SHP77 treated with DMSO at 0.1 percent for 48 hours (cell line): ENCODE measurements around the gene CADM3.

ENCODE experiments used
- DNase-seq: peaks from one replicate; lab custom pipeline; 2025; lab: John Stamatoyannopoulos, UW

The CADM3 gene, protein sequence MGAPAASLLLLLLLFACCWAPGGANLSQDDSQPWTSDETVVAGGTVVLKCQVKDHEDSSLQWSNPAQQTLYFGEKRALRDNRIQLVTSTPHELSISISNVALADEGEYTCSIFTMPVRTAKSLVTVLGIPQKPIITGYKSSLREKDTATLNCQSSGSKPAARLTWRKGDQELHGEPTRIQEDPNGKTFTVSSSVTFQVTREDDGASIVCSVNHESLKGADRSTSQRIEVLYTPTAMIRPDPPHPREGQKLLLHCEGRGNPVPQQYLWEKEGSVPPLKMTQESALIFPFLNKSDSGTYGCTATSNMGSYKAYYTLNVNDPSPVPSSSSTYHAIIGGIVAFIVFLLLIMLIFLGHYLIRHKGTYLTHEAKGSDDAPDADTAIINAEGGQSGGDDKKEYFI

DNA sequence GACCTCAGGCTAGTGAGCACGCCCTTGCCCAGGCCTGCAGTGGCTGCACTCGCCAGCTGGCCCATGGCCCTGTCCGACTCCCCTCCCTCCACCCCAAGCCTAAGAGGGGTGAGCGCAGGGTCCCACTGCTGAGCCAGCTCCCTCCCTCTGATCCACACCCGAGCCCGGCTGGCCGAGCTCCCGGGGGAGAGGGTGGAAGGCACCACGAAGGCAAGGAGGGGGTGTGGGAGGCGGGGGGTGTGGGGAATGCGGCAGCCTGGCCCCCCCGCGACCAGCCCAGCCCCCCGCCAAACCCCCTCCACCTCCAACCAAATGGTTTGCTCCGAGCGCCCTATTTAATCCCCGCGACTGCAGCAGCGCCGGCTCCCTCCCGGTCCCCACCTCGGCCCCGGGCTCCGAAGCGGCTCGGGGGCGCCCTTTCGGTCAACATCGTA is at the start of gene CADM3:
Gene CADM3 (plus strand): TSS at position 362 of the 434 bp plus-strand sequence. CDS start 151 bp downstream, outside the sequence.
- DNase-seq: no peak

DNA sequence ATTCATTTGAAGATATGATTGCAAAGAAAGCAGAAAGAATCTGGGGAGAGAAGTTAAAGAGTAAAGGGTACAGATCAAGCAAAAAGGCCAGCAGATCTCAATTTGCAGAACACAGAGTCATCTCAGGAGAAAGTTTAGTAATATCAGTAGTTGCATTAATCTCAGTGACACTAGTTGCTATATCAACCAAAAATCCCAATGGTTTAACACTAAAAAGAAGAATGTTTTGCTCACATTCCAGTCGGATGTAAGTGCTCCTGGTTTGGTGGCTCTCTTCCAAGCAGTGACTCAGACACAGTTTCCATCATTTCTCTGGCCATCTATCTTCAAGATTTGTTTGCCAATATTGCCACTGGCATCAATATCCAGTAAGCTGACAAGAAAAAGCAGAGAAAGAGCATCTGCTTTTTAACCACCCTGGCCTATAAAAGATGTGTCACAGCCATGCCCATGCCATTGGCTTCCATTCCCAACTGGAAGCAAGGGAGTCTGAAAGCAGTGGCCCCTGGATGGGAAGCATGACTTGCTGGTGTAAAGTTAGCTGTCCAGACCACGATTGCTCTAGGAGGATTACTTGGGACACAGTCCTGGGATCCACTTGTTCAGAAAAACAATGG is 49.3 kb upstream of the CADM3 start:
- no peak for DNase-seq

DNA sequence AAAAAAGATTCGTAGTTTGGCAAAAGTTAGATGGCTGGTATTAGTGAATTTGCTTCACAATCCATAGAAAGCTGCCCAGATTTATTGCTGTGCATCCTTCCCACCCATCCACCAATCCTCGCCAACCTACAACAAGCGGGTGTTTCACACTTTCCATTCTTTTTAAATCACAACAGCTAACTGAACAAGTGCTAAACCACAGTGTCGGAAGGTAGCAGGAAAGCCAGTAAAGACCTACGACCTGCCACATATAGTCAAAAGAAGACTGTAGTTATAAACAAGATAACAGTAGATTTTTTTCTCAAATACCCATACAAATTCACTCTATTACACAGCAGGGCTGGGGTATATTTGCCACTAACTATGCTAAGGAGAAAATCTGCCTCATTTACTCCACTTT is 47.8 kb upstream of the CADM3 start:
- DNase-seq: no peak

DNA sequence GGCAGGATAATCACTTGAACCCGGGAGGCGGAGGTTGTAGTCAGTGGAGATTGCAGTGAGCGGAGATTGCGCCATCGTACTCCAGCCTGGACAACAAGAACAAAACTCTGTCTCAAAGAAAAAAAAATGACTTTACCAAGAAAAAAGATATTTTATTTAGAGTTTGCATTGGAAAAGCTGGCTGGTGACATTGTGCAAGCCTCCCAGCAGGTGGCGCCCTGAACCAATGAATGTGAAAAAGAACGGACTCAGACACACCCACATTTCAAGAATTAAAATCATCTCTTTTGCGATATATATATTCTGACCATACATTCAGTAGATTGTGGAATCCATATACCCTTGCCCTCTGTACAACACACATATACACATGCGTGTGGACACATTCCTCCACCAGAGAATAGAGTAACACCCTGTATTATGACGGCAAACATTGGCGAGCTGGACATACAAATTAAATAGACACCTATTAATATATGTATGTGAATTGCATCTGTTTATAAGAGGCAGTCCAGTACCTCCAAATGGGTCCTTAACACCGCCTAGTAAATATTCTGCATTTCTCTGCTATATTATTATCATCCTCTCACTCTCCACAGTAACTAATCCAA is 39.0 kb upstream of the CADM3 start:
- no peak for DNase-seq

DNA sequence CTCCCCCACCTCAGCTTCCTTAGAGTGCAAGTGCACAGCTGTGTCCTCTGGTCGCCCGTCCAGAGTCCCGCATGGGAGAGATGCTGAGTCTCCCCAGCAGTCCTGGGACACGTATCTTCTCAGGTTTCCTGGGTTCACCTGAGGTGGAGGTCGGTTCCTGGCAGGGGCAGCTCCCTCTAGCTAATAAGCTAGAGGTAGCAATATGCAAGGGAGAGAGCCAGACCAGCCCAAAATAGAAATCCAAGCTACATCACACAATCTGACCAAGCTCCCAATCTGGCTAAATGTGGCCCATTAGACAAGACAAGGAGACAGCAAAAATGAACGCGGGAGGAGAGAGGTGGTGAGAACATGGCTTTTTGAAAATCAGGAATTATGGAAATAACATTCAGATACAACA is 30.9 kb upstream of the CADM3 start:
- no peak for DNase-seq

DNA sequence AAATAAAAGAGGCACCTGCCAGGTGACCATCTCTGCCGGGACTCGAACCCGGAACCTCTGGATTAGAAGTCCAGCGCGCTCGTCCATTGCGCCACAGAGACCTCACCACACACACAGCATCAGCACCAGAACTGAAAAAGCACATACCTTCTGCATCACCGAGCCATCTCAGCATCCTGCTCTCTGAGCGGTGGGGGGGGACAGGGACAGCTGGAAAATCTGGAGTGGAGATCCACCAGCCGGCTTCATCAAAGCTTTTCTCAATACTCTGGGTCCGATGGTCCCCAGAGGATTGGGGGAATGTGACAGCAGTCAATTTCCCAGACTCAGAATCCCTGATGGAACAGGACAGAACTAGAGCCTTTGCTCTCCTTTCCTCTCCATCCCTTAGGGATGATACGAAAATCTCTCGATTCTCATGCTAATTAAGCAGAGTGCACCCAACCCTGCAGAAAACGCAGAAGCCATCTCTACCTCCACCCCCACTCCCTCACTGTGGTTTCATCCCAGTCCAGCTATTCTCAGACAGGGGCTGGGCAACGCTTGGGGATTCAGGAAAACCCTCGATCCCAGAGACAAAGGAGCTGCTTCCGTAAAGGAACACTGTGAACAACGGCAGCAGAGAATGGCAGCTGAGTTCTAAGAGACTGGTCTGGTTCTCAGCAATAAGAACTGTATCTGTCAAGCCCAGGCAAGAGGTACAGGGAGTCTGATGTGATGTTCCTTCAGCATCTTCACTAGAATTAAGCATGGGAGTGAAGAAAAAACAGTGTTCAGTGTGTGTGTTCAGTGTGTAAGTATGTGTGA is 29.6 kb upstream of the CADM3 start:
- DNase-seq: no peak

DNA sequence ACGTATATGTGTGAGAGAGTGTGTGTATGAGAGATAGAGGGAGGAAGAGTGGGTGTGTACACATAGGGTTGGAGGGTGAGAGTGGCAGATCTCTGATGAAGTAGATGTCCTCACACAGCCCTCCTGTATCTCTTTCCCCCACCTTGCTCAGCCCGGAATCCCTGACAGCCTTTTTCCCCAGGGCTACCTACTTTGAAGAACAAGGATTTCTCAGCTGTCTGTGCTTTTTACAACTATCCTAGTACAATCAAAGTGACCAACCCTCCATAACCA is 29.1 kb upstream of the CADM3 start:
- no peak for DNase-seq

DNA sequence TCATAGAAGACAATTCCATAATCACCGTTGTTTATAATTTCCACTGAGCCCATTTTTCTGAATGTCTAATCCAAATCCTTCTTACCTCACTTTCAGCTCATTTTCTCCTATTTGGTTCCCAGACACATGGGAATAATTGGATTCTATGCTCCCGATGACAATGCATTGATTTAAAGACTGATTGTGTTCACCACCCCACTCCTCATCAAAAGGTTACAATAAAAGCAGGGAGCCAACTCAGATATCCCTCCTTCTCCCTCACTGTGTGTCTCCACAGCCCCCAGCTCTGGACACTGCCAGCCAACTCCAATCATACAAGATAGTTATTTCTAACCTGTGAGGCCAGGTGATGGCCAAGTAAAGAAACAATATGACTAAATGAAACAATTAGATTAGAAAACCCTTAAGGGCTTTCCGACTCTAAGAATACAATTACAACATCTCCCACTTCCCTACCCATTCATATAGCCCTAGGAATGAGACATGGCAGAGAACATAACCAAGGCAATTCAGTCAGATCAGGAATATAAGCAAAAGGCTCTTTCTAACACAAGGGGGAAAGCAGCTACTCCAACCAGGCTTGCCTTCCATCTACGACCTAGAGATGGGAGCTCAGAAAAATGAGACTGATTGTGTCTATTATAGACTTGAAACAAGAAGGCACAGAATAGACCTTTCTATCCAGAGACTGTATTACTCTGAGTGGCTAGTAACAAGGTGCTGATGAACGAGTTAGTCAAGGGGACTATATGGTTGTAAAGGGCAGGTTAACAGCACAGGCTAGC is 28.5 kb upstream of the CADM3 start:
- no peak for DNase-seq

DNA sequence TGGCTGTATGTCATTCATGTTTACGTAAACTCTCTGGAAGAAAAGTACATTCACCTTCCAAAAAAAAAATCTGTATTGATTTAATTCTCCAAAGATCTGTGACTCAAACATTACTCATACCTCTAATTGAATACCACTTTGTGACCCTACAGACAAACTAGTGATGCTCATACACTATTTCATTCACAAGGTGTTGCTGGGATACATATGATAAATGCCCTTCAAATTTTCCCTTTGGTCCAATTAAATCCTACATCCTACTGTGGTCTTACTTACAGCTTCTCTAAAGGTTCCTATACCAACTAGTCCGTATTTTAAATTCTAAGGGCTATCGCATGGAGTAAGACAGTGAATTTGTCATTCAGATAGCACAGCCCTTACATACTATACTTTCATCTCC is 26.8 kb upstream of the CADM3 start:
- no peak for DNase-seq

DNA sequence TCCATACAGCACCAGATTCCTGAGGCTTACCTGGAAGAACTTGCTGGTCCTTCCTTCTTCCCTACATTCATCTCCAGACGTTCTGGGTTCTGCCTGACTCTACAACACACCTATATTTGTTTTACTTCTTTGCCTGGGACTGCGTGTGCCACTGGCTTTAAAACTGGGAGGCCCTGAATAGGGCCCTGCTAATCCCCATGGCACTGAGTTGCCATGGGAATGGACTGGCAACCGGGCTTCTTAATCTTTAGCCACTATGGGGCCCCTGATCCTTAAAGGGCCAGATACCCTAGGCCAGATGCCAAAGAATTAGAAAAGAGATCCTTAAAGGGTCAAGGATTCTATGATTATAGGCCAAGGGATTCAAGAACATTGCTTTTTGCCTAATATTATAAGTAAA is 24.4 kb upstream of the CADM3 start:
- no peak for DNase-seq

DNA sequence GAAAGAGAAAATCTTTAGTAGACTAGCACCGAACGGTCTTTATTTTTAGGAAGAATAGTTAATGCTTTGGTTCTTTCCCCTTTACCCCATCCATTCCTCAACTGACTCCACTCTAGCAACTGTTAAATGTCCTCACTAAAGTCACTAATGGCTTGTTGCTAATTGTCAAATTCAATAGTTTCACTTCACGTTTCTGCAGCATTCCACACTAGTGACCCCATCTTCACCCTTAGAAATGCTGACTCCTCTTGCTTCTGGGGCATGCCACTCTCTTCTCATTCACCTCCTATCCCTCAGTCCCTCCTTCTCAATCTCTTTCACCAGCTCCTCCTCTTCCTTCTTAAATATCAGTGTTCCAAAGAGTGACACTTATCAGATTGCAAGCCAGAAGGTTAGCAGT is 19.4 kb upstream of the CADM3 start:
- DNase-seq: no peak

DNA sequence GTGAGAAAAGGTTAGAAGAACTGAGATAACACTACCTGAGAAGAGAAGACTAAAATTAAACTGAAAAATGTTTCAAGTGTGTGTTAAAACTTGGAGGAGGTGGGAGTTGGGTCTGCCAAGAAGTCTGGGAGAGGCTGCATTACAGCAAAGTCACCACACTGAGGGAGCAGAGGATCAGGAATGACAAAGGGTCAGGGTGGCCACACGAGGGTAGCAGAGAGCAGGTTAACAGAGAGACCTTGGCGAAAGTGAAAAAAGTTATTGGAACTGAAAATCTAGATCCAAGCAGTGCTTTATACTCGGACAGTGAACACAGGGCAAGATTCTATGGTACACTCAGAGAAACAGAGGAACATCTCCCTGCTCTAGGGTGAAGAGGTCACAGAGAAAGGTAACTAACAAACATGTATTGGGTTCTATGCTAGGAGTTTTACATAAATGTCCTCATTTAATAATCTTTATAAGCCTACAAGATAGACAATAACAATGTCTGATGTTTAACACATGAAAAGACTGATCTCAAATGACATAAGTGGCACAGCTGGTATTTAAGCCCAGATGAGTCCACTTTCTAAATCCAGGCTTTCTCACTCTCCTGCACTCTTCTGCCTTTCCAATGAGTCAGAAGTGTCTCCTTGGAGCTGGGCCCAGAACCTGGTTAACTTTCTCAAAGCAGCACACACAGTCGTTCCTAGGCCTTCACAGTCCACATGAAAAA is 10.3 kb upstream of the CADM3 start:
- DNase-seq: peak; percentile 44

DNA sequence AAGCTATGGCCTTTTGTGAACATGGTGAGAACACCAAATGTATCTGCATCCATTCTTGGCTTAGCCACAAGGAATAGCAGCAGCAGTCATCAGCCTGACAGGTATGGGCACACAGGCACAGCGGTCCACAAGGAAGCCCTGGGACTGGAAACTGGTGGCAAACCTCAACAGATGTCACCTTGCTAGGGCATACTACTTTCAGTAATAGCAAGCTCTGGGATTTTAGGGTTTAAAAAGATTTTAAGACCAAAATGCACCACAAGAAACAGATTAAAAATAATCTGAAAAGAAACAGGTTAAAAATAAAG is 9.7 kb upstream of the CADM3 start:
- DNase-seq: no peak

DNA sequence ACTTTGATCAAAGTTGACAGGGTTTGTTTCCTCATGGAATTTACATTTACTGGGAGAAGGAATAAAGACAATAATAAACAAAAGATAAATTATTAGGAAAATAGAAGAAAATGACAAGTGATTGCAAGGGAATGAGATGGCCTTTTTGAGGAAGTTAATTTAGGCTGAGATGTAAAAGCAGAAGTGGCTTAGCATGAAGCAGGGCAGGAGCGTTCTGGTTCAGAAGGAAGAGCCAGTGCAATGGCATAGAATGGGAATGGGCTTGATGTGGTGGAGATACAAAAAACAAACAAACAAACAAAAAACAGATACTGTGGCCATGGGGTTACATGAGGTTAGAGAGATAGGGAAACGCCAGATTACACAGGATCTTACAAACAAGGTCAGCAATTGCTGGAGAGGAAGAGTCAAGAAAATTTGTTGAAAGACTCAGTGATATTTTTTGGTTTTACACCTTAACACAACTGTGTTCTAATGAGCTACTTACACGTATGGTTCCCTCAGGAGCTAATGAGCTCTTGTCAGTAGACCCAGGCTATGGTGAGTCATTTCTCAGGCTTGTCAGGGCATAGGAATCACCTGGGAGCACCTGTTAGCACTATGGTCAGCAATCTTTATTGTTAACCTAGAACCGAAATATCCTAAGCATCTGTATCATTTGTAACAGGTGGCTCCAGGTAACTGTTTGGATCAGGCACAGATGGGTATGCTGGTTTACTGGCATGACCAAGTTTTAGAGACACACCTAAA is 8.7 kb upstream of the CADM3 start:
- no peak for DNase-seq

DNA sequence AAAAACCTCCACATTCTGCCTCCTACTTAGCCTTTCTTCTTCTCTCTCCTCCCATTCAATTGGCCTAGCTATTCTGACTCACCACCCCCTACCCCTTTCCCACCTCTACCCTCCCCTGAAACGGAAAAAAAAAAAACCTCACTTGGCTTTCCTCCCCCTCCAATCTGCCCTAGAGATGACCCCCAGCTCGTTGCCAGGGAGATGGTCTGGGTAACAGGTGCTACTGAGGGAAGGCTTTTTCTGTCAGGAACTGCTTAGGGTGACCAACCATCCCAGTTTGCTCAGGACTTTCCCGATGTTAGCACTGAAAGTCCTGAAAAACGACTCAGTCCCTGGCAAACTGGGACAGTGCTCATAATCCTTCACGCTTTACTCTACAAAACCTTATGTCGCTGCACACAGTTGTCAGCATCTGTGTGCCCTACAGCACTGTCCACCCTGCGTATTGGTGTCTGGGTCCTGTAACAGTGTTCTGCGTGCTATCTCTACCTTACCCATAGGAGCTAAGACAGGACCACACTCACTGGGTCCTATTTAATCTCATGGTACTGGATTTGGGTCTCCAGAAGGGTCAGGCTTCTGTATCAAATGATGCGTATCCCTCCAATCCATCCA is 7.7 kb upstream of the CADM3 start:
- no peak for DNase-seq

DNA sequence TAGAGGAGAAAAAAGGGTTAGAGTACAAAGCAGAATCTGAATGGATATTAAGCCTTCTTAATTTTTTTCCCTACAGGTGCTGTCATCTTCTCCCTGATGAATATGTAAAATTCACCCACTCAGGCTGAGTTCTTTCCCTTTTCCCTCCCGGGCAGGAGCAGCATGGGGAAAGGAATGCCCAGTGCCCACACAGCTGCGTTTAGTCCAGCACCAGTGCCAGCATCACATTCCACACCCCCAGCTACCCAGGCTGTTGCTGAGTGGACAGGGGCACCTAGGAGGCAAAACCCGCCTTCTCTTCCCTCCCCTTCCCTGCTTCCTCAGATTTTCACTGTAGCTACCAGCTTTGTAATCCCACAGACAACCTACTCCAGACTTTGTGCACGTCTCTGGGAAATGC is 3.4 kb upstream of the CADM3 start:
- no peak for DNase-seq

DNA sequence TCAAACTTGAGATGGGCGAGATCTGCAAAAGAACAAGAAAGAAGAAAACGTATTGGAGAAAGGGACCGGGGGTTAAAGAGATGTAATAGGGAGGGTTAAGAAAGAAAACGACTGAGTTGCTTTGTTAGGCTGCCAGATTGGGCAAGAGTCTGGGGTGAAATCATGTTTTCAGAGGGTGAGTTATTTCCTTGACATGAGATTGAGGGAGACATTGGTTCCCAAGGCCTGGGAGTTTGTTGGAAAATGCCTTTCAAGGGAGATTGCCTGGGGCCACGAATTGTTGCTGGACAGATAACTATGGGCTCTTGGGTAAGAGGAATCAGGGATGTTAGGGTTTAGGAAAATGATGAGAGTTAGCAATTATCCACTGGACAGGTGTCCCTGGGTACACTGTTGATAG is 776 bp upstream of the CADM3 start:
- no peak for DNase-seq

DNA sequence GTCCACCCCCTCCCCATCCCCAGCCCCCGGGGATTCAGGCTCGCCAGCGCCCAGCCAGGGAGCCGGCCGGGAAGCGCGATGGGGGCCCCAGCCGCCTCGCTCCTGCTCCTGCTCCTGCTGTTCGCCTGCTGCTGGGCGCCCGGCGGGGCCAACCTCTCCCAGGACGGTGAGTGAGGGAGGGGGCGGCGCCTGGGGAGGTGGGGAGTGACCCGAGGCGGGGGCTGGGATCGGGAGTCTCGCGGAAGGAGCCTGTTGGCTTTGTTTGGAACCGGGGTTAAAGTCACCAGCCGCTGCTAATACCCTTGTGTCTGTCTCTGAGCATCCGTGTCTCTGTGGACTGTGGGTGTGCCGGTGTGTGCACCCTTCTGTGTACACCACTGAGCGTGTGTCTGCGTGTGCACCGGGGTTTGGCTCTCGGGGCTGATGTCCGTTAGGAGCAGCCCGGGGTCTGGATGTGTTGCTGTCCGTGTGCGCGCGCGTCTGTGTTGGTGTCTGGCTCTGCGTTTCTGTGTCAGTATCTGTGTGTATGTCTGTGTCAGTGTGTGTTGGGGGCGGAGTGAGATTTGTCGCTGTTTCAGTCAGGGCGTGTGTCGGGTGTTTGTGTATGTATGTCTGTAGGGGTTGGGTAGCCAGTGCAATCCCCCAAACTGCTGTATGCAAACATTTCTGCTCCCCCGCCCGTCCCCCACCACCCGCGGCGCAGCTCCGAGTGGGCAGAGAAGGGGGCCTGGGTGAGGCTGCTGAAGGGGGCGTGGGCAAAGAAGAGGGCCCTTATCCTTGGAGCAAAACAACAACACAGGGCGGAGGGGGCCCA is 480 bp downstream of the CADM3 start:
- no peak for DNase-seq

DNA sequence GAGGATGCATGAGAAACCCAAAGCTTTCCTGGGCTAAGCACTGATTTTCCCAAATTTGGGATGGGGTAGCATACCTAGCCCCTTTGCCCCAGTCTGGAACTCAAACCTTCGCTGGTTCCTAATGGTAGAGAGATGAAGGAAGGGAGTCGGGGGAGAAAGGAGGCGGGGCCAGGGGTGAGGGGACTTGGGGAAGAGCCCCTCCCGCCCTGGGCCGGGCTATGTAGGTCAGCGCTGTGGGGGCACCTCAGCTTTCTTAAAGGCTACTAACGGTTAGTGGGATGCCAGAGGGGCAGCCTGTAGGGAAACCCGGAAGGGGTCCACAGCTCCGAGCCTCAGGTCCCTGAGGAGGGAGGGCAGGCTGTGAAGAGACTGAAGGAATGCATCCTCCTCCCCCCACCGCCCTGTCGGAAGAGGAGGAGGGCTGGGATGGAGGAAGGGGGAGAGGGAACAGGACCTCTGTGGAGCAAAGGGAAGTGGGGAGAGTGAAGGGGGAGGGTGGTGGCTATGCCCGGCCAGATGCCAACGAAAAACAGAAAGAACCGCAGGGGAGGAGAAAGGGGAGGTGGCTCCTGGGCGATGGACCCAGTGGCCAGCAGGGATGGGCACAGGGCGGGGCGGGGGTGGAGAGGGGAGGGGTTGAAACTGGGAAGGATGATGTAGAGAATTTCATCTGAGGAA is 1.3 kb downstream of the CADM3 start:
- DNase-seq: no peak
